Left lung (tissue), 10 donors: Measurements from ENCODE around the gene PARVB. TPM values are rescaled to one million over a fixed set of nuclear protein-coding genes. Genes with fewer than 3 reads are reported as not detected.
A peak's percentile ranks its signal among the peaks of the same experiment; 100 is the strongest.

Experiments used
- ATAC-seq: fragments of 200-7000 bp; cut with Tn5 transposase; one replicate; pipeline ENCODE4 v1.9.1; 2020; ENCODE audit warnings: moderate library complexity
- DNase-seq, 4 donors: peaks; one replicate each; pipeline ENCODE4 v3.0.0-alpha.2; 2013 to 2020
- H3K27ac ChIP-seq, 2 donors: fragments of 200-600 bp; sonication (generic) in 1 of 2; one replicate each; pipeline versions ENCODE4 v1.5.0 to v1.8.0; 2020 to 2021
- H3K27me3 ChIP-seq, 2 donors: fragments of 200-600 bp; sonication (generic) in 1 of 2; one replicate each; pipeline versions ENCODE4 v1.5.0 to v1.8.0; 2020 to 2021
- H3K36me3 ChIP-seq, 2 donors: fragments of 200-600 bp; sonication (generic) in 1 of 2; one replicate each; pipeline versions ENCODE4 v1.5.0 to v1.8.0; 2020 to 2021
- H3K4me1 ChIP-seq, 2 donors: fragments of 200-600 bp; one replicate each; pipeline ENCODE4 v1.8.0; 2021
- H3K4me3 ChIP-seq, 2 donors: fragments of 200-600 bp; sonication (generic) in 1 of 2; one replicate each; pipeline versions ENCODE4 v1.5.0 to v1.8.0; 2020 to 2021; ENCODE audit warnings: mild to moderate bottlenecking in 1 of 2
- H3K9me3 ChIP-seq, 2 donors: fragments of 200-600 bp; sonication (generic) in 1 of 2; one replicate each; pipeline versions ENCODE4 v1.5.0 to v1.8.0; 2020 to 2021
- intact Hi-C, 2 donors: fragments of 100-400 bp; cut with DNase I; formaldehyde crosslinking; loops; one replicate each; pipeline versions ENCODE4 v1.11.2 to v1.14.2; 2022
- polyA plus RNA-seq, 6 donors: library from polyadenylated mRNA; unstranded; fragments of 120-200 nt; gene quantifications; one replicate each; pipeline ENCODE4 v1.2.1, GENCODE V29; 2013; ENCODE audit not compliant: insufficient read length in 6 of 6
- total RNA-seq, 2 donors: library from RNA; stranded (reverse); fragmentation: NEBNext Ultra II Directional; extraction: Animal tissue kit (Norgen Biotek cat#: 25700); gene quantifications; one replicate each; pipeline ENCODE4 v1.2.1, GENCODE V29; 2021
- TF ChIP-seq, protein P1 (sequence below), 2 donors: fragments of 200-600 bp; sonication (generic) in 1 of 2; IDR thresholded peaks; one replicate each; pipeline versions ENCODE4 v1.5.0 to v1.8.0; 2021; ENCODE audit warnings: antibody characterized with exemption in 2 of 2
- donor health status: DM: no; HTN: yes; CAD: no.
- donor health status: DM: no; HTN: no; CAD: no.

Gene PARVB
- total and polyA plus RNA-seq, 8 donors: 31.7 to 53.7 (median 34.0) TPM

DNA sequence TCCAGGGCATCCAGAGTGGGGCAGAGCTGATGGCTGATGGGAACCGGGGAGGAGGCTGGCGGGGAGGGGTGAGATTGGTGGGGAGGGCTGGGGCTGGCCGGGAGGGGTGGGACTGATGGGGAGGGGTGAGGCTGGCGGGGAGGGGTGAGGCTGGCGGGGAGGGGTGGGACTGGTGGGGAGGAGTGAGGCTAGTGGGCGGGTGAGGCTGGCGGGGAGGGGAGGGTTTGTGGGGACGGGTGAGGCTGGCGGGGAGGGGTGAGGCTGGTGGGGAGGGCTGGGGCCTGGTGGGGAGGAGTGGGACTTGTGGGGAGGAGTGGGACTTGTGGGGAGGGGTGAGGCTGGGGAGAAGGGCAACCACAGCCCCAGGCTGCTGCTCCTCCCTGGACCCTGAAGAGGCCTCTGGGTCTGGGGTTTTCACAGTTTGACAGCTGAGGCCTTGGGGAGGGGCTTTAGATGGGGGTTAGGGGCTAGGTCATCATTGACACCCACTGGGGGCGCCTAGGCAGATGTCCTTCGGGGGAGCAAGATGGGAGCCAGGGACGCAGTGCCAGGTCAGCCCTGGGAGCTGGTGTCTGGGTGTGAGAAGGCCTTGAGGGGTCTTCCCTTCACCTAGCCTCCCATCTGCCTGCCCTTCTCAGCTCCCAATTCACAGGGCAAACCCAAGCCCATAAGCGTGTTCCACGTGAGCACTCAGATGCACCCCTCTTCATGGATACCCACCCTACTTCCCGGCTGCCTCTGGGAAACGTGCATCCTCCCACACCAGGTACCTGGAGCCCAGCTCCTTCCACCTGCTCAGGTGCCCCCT, 183.3 kb downstream of the PARVB start:
- Histone ChIP-seq H3K9me3 (peaks cover 0 to 3% of the 10 kb centered on the region in 2 donors), H3K4me3 (no peak overlapping the region), H3K4me1 (no peaks in the 10 kb centered on the region), H3K36me3 (peaks cover 0 to 25% of the 10 kb centered on the region in 2 donors), H3K27me3 (peaks cover 0 to 4% of the 10 kb centered on the region in 2 donors), H3K27ac (no peak overlapping the region)
- TF ChIP-seq, protein P1, sequence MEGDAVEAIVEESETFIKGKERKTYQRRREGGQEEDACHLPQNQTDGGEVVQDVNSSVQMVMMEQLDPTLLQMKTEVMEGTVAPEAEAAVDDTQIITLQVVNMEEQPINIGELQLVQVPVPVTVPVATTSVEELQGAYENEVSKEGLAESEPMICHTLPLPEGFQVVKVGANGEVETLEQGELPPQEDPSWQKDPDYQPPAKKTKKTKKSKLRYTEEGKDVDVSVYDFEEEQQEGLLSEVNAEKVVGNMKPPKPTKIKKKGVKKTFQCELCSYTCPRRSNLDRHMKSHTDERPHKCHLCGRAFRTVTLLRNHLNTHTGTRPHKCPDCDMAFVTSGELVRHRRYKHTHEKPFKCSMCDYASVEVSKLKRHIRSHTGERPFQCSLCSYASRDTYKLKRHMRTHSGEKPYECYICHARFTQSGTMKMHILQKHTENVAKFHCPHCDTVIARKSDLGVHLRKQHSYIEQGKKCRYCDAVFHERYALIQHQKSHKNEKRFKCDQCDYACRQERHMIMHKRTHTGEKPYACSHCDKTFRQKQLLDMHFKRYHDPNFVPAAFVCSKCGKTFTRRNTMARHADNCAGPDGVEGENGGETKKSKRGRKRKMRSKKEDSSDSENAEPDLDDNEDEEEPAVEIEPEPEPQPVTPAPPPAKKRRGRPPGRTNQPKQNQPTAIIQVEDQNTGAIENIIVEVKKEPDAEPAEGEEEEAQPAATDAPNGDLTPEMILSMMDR (IDR thresholded peaks at IDR 0.05): no peak
- DNase-seq: no peak
- intact Hi-C loops: no loop called here
- ATAC-seq: no peak

DNA sequence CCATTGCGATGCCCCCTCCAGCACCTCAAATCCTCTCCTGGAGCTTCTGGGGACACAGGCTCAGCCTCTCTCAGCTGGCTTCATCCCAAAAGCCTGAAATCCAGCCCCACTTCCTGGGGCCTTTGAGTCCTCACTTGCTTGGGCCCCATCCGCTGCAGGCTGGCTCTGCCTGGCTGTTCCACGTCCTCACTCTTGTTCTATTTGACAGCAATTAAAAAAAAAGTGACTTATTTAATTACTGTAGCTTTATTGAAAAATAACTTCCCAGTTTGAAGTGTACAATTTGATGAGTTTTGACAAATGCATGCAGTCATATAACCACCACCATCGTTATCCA, 183.8 kb downstream of the PARVB start:
- intact Hi-C loops: no loop called here
- Histone ChIP-seq H3K27me3 (no peaks in the 10 kb centered on the region), H3K27ac (no peak overlapping the region), H3K4me3 (no peak overlapping the region), H3K36me3 (peaks cover 0 to 24% of the 10 kb centered on the region in 2 donors), H3K9me3 (peaks cover 0 to 3% of the 10 kb centered on the region in 2 donors), H3K4me1 (no peaks in the 10 kb centered on the region)
- TF ChIP-seq, protein P1 (IDR thresholded peaks at IDR 0.05): no peak
- DNase-seq (no peak), ATAC-seq (no peak)

DNA sequence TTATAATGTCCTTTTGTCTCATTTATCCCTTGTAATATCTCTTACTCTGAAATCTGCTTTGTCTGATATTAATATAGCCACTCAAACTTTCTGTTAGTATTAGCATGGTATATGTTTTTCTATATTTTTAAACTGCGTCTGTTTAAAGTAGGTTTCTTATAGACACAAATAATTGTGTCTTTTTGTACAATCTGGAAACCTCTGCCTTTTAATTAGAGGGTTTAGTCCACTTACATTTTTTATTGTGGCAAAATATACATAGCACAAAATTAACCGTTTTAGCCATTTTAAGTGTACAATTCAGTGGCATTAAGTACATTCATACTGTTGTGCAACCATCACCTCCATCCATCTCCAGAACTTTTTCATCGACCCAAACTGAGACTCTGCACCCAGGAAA, 185.2 kb downstream of the PARVB start:
- no peak overlapping the region for H3K27ac ChIP-seq
- peaks cover 0 to 16% of the 10 kb centered on the region in 2 donors for H3K36me3 ChIP-seq
- DNase-seq (no peak), ATAC-seq (no peak)
- no peak overlapping the region for H3K4me3 ChIP-seq
- TF ChIP-seq, protein P1 (IDR thresholded peaks at IDR 0.05): no peak
- H3K9me3 ChIP-seq: peaks cover 0 to 3% of the 10 kb centered on the region in 2 donors
- intact Hi-C loops: no loop called here
- no peaks in the 10 kb centered on the region for H3K27me3 ChIP-seq
- H3K4me1 ChIP-seq: no peaks in the 10 kb centered on the region

DNA sequence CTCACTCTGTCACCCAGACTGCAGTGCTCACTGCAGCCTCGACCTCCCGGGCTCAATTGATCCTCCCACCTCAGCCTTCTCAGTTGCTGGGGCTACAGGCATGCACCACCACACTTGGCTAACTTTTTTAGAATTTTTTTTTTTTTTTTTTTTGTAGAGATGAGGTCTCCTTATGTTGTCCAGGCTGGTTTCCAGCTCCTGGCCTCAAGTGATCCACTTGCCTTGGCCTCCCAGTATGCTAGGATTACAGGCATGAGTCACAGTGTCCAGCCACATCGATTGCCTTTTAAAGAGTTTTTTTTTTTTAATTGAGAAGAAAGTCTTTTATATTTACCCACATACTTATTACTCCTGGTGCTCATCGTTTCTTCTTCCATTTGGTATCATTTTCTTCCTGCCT, 186.6 kb downstream of the PARVB start:
- H3K27ac ChIP-seq: no peak overlapping the region
- H3K36me3 ChIP-seq: peaks cover 0 to 4% of the 10 kb centered on the region in 2 donors
- no peak overlapping the region for H3K4me3 ChIP-seq
- H3K27me3 ChIP-seq: no peaks in the 10 kb centered on the region
- DNase-seq (no peak), ATAC-seq (no peak)
- intact Hi-C loops: no loop called here
- TF ChIP-seq, protein P1 (IDR thresholded peaks at IDR 0.05): no peak
- no peaks in the 10 kb centered on the region for H3K4me1 ChIP-seq
- H3K9me3 ChIP-seq: peaks cover 0 to 11% of the 10 kb centered on the region in 2 donors

DNA sequence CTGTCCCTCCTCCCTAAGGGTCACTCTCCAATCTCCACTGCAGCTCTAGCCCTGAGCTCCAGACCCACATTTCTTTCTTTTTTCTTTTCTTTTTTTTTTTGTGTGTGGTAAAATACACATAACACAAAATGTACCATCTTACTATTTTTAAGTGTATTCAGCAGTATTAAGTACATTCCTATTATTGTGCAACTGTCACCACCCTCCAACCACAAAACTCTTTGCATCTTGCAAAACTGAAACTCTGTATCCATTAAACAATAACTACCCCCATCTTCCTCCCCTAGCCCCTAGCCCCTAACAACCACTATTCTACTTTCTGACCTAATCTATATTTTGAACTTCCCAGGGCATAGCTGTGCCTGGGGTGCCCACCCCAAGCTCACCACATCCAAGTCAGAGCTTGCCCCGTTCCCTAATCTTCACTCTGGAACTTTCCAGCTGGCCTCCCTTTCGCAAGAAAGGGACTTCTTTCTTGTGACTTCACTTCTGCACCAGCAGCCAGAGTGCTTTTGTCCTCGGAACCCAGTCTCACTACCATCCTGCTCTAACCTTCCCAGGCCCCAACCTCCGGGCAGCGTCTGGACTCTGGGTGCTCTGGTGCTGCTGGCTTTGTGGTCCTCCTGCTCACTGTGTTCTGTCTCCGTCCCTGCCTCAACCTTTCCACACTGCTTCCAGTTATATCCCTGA, 187.3 kb downstream of the PARVB start:
- DNase-seq (peak in 1 of 4 donors; percentile 14), ATAC-seq (no peak)
- H3K4me3 ChIP-seq: no peak overlapping the region
- no peaks in the 10 kb centered on the region for H3K36me3 ChIP-seq
- intact Hi-C loops: no loop called here
- peaks cover 0 to 11% of the 10 kb centered on the region in 2 donors for H3K9me3 ChIP-seq
- no peaks in the 10 kb centered on the region for H3K27me3 ChIP-seq
- TF ChIP-seq, protein P1 (IDR thresholded peaks at IDR 0.05): no peak
- H3K27ac ChIP-seq: no peak overlapping the region
- H3K4me1 ChIP-seq: no peaks in the 10 kb centered on the region
